ENCODE measurements around the gene HHAT. TPM values are rescaled to one million over a fixed set of nuclear protein-coding genes. Genes with fewer than 3 reads are reported as not detected.

Gene HHAT
- total and polyA plus RNA-seq, 9 of the 15 experiments (the other 6 are each of a cell fraction or from before 2014, with no cell fraction given): 0.07 to 0.16 (median 0.13) TPM; not detected in 1

DNA sequence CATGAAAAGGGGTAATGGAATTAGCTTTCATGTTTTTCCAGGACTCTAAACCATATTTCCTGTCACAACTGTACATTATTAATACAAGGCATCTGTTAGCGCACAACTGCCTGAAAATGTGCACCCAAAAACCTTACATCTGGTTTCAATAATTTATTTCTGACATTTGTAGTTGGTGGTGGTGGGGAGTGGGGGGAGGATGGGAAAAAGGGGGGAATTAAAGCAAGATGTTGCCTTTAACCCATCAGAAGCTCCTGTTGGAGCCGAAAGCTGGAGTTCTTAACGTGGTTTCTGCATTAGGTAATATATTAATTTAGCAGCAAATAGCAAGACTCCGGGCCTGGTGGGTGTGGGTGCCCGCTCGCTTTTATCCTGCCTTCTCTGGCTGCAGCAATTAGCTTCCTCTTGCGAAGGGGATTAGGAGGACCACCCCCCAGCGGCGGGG is 36.9 kb upstream of the HHAT start:
- CTCF ChIA-PET (ENCODE audit: low intra/inter-chr PET ratio): no interaction called here
- 0% methylated on average over 7 of the region's 9 CpGs for WGBS (ENCODE audit: insufficient coverage, low coverage, missing lambda C conversion rate)
- no peaks in the 10 kb centered on the region for H3K36me3 ChIP-seq (ENCODE audit: control insufficient read depth, insufficient read depth, low read length)
- in situ Hi-C loops (cut with MboI) (no loop called here), intact Hi-C loops (cut with micrococcal nuclease) (no loop called here)
- H2AFZ ChIP-seq (ENCODE audit: low read depth, low read length): no peak overlapping the region
- H3K4me2 ChIP-seq (ENCODE audit: insufficient read depth, low read length): no peak overlapping the region
- H3K9me3 ChIP-seq (replicated peaks; ENCODE audit: control insufficient read depth, insufficient read depth, low read depth, low read length): no peaks in the 10 kb centered on the region
- H3K9ac ChIP-seq (ENCODE audit: insufficient read depth in 1 of 2, low read depth in 2 of 2, low read length in 2 of 2): no peak overlapping the region
- DNase-seq (ENCODE audit: extremely low read depth in 1 of 4, low spot score in 3 of 4): no peak
- FAIRE-seq: no peak
- no peaks in the 10 kb centered on the region for H3K9me1 ChIP-seq (ENCODE audit: control insufficient read depth, insufficient read depth, low read length)
- ATAC-seq: no peak
- TF ChIP-seq NR2C1 (IDR thresholded peaks at IDR 0.05) (no peak), NR2C1 (tag; IDR thresholded peaks at IDR 0.05) (no peak), DNMT1 (IDR thresholded peaks at IDR 0.05) (no peak), ETS2 (tag; IDR thresholded peaks at IDR 0.05; ENCODE audit: borderline replicate concordance, poor library complexity, severe bottlenecking) (no peak), ZNF174 (CRISPR knock-in tag; IDR thresholded peaks at IDR 0.05) (no peak)
- TF ChIP-seq, protein P1, sequence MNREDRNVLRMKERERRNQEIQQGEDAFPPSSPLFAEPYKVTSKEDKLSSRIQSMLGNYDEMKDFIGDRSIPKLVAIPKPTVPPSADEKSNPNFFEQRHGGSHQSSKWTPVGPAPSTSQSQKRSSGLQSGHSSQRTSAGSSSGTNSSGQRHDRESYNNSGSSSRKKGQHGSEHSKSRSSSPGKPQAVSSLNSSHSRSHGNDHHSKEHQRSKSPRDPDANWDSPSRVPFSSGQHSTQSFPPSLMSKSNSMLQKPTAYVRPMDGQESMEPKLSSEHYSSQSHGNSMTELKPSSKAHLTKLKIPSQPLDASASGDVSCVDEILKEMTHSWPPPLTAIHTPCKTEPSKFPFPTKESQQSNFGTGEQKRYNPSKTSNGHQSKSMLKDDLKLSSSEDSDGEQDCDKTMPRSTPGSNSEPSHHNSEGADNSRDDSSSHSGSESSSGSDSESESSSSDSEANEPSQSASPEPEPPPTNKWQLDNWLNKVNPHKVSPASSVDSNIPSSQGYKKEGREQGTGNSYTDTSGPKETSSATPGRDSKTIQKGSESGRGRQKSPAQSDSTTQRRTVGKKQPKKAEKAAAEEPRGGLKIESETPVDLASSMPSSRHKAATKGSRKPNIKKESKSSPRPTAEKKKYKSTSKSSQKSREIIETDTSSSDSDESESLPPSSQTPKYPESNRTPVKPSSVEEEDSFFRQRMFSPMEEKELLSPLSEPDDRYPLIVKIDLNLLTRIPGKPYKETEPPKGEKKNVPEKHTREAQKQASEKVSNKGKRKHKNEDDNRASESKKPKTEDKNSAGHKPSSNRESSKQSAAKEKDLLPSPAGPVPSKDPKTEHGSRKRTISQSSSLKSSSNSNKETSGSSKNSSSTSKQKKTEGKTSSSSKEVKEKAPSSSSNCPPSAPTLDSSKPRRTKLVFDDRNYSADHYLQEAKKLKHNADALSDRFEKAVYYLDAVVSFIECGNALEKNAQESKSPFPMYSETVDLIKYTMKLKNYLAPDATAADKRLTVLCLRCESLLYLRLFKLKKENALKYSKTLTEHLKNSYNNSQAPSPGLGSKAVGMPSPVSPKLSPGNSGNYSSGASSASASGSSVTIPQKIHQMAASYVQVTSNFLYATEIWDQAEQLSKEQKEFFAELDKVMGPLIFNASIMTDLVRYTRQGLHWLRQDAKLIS (CRISPR knock-in tag; IDR thresholded peaks at IDR 0.05): no peak
- peaks cover 5 to 18% of the 10 kb centered on the region in 2 experiments; a peak in 2 of 5 replicates for H3K27me3 ChIP-seq (ENCODE audit: control insufficient read depth in 2 of 2, insufficient read depth in 2 of 2, low read length in 2 of 2)
- BruUV-seq (replicated peaks): no TSS peak
- H3K4me1 ChIP-seq (replicated peaks in 1 of 2; ENCODE audit: control insufficient read depth in 2 of 2, insufficient read depth in 2 of 2, low read length in 2 of 2): peaks cover 0 to 6% of the 10 kb centered on the region in 2 experiments; a peak in 1 of 5 replicates
- H3K4me3 ChIP-seq: no peak overlapping the region
- POLR2A ChIA-PET: no interaction called here
- H3K79me2 ChIP-seq (ENCODE audit: control insufficient read depth, insufficient read depth, low read length): no peaks in the 10 kb centered on the region
- H4K20me1 ChIP-seq (replicated peaks; ENCODE audit: control insufficient read depth, insufficient read depth, low read length): no peaks in the 10 kb centered on the region
- H3K27ac ChIP-seq (ENCODE audit: extremely low read depth, low read depth, low read length): no peak overlapping the region
